Endothelial cell of umbilical vein (primary cell): Measurements from ENCODE around the gene CA14. TPM values are rescaled to one million over a fixed set of nuclear protein-coding genes. Genes with fewer than 3 reads are reported as not detected.
A peak's percentile ranks its signal among the peaks of the same experiment; 100 is the strongest.

Experiments used
- BruUV-seq: library from RNA; stranded (reverse); fragments of 400-500 nt; replicated peaks from 2 replicates; lab custom pipeline; 2021; lab: Mats Ljungman, UMichigan
- CTCF ChIA-PET: fragments of 300-600, 350-600 bp; sonication (Branson Sonifier 250); formaldehyde crosslinking; loops from one replicate; lab custom pipeline; 2021; ENCODE audit warnings: antibody characterized with exemption, inconsistent platforms; lab: Charles Lee
- POLR2A ChIA-PET: fragments of 300-600, 350-600 bp; sonication (Branson Sonifier 250); formaldehyde crosslinking; loops from one replicate; lab custom pipeline; 2021; ENCODE audit warnings: antibody characterized with exemption, inconsistent platforms; lab: Charles Lee
- DNase-seq: peaks from one replicate; pipeline ENCODE4 v3.0.0-alpha.2; 2011; ENCODE audit warnings: low read depth, low spot score
- FAIRE-seq: peaks from 2 replicates; lab custom pipeline; 2011; peaks lifted over from hg19 to GRCh38; lab: Jason Lieb, UNC
- H2AFZ ChIP-seq: 2 replicates; pipeline ENCODE4 v1.6.0; 2012; ENCODE audit warnings: low read depth, low read length, control low read depth, inconsistent platforms
- H3K27ac ChIP-seq: 2 replicates; pipeline ENCODE4 v1.5.1; 2011; ENCODE audit warnings: low read depth, mild to moderate bottlenecking, control low read depth, low read length, moderate library complexity; ENCODE audit not compliant: insufficient read depth
- H3K27me3 ChIP-seq, 2 experiments: 2 replicates each; pipeline versions ENCODE4 v1.6.0 to v1.6.1; 2011; ENCODE audit warnings: low read length in 2 of 2, mixed read lengths in 1 of 2; ENCODE audit not compliant: control insufficient read depth in 2 of 2, insufficient read depth in 2 of 2
- H3K36me3 ChIP-seq, 2 experiments: 2 replicates in 1 of 2; 3 replicates in 1 of 2; pipeline ENCODE4 v1.5.1; 2011; ENCODE audit warnings: low read length in 2 of 2, mild to moderate bottlenecking in 1 of 2, moderate library complexity in 1 of 2; ENCODE audit not compliant: control insufficient read depth in 2 of 2, insufficient read depth in 2 of 2; ENCODE audit errors: extremely low read depth in 1 of 2
- H3K4me1 ChIP-seq: 3 replicates; pipeline ENCODE4 v1.5.1; 2011; ENCODE audit warnings: mild to moderate bottlenecking, low read length; ENCODE audit not compliant: control insufficient read depth, insufficient read depth; ENCODE audit errors: extremely low read depth
- H3K4me2 ChIP-seq: 2 replicates; pipeline ENCODE4 v1.6.1; 2011; ENCODE audit warnings: low read length, control low read depth, mixed read lengths; ENCODE audit not compliant: insufficient read depth
- H3K4me3 ChIP-seq, 3 experiments: fragments of 200-600 bp in 1 of 3; sonication (generic), shearing (Covaris generic) in 1 of 3; replicated peaks in 1 of 3; 2 replicates each; pipeline ENCODE4 v1.5.1; 2011 to 2016; ENCODE audit warnings: control low read depth in 3 of 3, low read length in 3 of 3, mild to moderate bottlenecking in 2 of 3, inconsistent platforms in 1 of 3, low read depth in 1 of 3, moderate library complexity in 1 of 3; ENCODE audit not compliant: insufficient read depth in 1 of 3
- H3K79me2 ChIP-seq: 2 replicates; pipeline ENCODE4 v1.6.0; 2012; ENCODE audit warnings: low read length, inconsistent platforms; ENCODE audit not compliant: control insufficient read depth, insufficient read depth
- H3K9ac ChIP-seq: replicated peaks from 2 replicates; pipeline ENCODE3; 2011; ENCODE audit warnings: low read length, control low read depth; ENCODE audit not compliant: insufficient read depth; ENCODE audit errors: extremely low read depth
- H3K9me1 ChIP-seq: replicated peaks from 3 replicates; pipeline ENCODE4 v1.6.0; 2011; ENCODE audit warnings: mild to moderate bottlenecking, low read length; ENCODE audit not compliant: control insufficient read depth, insufficient read depth; ENCODE audit errors: extremely low read depth
- H3K9me3 ChIP-seq: replicated peaks from 2 replicates; pipeline ENCODE4 v1.5.1; 2012; ENCODE audit warnings: low read length, inconsistent platforms; ENCODE audit not compliant: control insufficient read depth, insufficient read depth
- H4K20me1 ChIP-seq: replicated peaks from 2 replicates; pipeline ENCODE3; 2011; ENCODE audit warnings: mild to moderate bottlenecking, low read length; ENCODE audit not compliant: control insufficient read depth, insufficient read depth; ENCODE audit errors: extremely low read depth
- CTCF ChIP-seq, 2 donors: IDR thresholded peaks; 1 replicate in 1 of 2; 2 replicates in 1 of 2; pipeline ENCODE4 v1.5.1; 2011; ENCODE audit warnings: low read length in 2 of 2, mild to moderate bottlenecking in 2 of 2, moderate library complexity in 2 of 2, control low read depth in 1 of 2, inconsistent platforms in 1 of 2, low read depth in 1 of 2; ENCODE audit not compliant: insufficient read depth in 1 of 2; ENCODE audit errors: extremely low read depth in 1 of 2
- FOS ChIP-seq: IDR thresholded peaks from 2 replicates; pipeline ENCODE4 v1.6.1; 2011; ENCODE audit warnings: mild to moderate bottlenecking, low read length, moderate library complexity, borderline replicate concordance; ENCODE audit not compliant: insufficient read depth
- MYC ChIP-seq: IDR thresholded peaks from one replicate; pipeline ENCODE4 v1.6.1; 2011; ENCODE audit warnings: mild to moderate bottlenecking, low read depth, low read length
- POLR2A ChIP-seq: IDR thresholded peaks from 2 replicates; pipeline ENCODE4 v1.6.1; 2012; ENCODE audit warnings: low read depth, mild to moderate bottlenecking, control low read depth, low read length
- POLR2AphosphoS5 ChIP-seq: IDR thresholded peaks from 2 replicates; pipeline ENCODE4 v1.6.1; 2012; ENCODE audit warnings: low read depth, mild to moderate bottlenecking, control low read depth, low read length, moderate library complexity; ENCODE audit not compliant: insufficient read depth
- dilution Hi-C: fragments of 300-500 bp; cut with MboI; formaldehyde crosslinking; loops from one replicate; pipeline ENCODE4 v1.15.0; 2019; ENCODE audit warnings: low sequenced_read_pairs; ENCODE audit not compliant: extremely low pct_ligation_motif_present
- intact Hi-C: fragments of 100-400 bp; cut with micrococcal nuclease; formaldehyde crosslinking; loops from one replicate; pipeline ENCODE4 v1.10.0; 2022
- polyA plus RNA-seq, 4 experiments: library from polyadenylated mRNA; depleted of rRNA in 3 of 4; stranded (reverse) in 3 of 4; unstranded in 1 of 4; fragments of >200 nt; gene quantifications; 2 replicates each; pipeline versions ENCODE4 v1.2.1 to v1.2.3, GENCODE V29; 2011 to 2012; ENCODE audit warnings: missing spikeins in 1 of 4
- total RNA-seq: library from RNA; stranded (reverse); gene quantifications from 2 replicates; pipeline ENCODE4 v1.2.3, GENCODE V29; 2021

Gene CA14
- total and polyA plus RNA-seq, 2 donors (not counting 3 experiments of a cell fraction or from before 2014, with no cell fraction given): not detected

GRCh38 chr1:150234309-150234565, 23.3 kb upstream of the CA14 start:
- ChIA-PET CTCF (interaction anchor here (0.6 to 1.8 kb wide), 4 partner anchors 9 to 755 kb away, joined by 3 to 6 read pairs (median 3); no protein-coding TSS in a partner anchor), POLR2A (interaction anchor here (0.7 kb wide), 1 partner anchor 99 kb away, joined by 4 read pairs; no protein-coding TSS in a partner anchor)
- intact Hi-C loops (loop anchor here (10.0 kb wide), 1 partner anchor 961 kb away; the partner anchor contains the start of genes PIP5K1A and VPS72), dilution Hi-C loops (no loop called here)
- Histone ChIP-seq H3K4me1 (peaks cover 11% of the 10 kb centered on the region), H3K79me2 (peaks cover 40% of the 10 kb centered on the region), H3K9ac (peak overlapping the region; percentile 91), H4K20me1 (no peaks in the 10 kb centered on the region), H3K27ac (peak overlapping the region; percentile 61), H3K9me1 (no peaks in the 10 kb centered on the region), H3K36me3 (no peaks in the 10 kb centered on the region), H3K4me3 (peak overlapping the region; percentile 72 to 95 (median 86)), H3K9me3 (no peaks in the 10 kb centered on the region), H3K4me2 (peak overlapping the region; percentile 96), H3K27me3 (no peaks in the 10 kb centered on the region), H2AFZ (peak overlapping the region; percentile 84)
- no TSS peak for BruUV-seq
- no peak for DNase-seq
- no peak for FAIRE-seq
- TF ChIP-seq POLR2A (no peak), MYC (no peak)

- H3K4me3 ChIP-seq: peak overlapping the region; percentile 72 to 95 (median 86)
- H2AFZ ChIP-seq: peak overlapping the region; percentile 84
- peak; percentile 76 for DNase-seq
- no peaks in the 10 kb centered on the region for H3K9me1 ChIP-seq
- peak overlapping the region; percentile 91 for H3K9ac ChIP-seq
- CTCF ChIA-PET: interaction anchor here (1.2 to 1.8 kb wide), 2 partner anchors 22 to 48 kb away, joined by 3 to 6 read pairs; no protein-coding TSS in a partner anchor
- FAIRE-seq: peak; percentile 72
- TF ChIP-seq CTCF (IDR thresholded peaks at IDR 0.05; ENCODE audit: extremely low read depth in 1 of 2, insufficient read depth in 1 of 2, low read depth in 1 of 2, low read length in 2 of 2) (no peak), POLR2AphosphoS5 (peak; percentile 33), FOS (no peak)
- no peaks in the 10 kb centered on the region for H4K20me1 ChIP-seq
- no peaks in the 10 kb centered on the region for H3K36me3 ChIP-seq
- TSS peak; percentile 75 for BruUV-seq
- POLR2A ChIA-PET: no interaction called here
- H3K9me3 ChIP-seq: no peaks in the 10 kb centered on the region
- peaks cover 11% of the 10 kb centered on the region for H3K4me1 ChIP-seq
- dilution Hi-C loops (no loop called here), intact Hi-C loops (loop anchor here (5.0 to 10.0 kb wide), 2 partner anchors 133 to 960 kb away; partner anchors contain the start of genes PIP5K1A and VPS72)
- H3K4me2 ChIP-seq: peak overlapping the region; percentile 96
- H3K27ac ChIP-seq: peak overlapping the region; percentile 61
- H3K27me3 ChIP-seq: no peaks in the 10 kb centered on the region
- H3K79me2 ChIP-seq: peaks cover 40% of the 10 kb centered on the region
Observed at GRCh38 chr1:150234566-150235293, 22.8 kb upstream of the CA14 start.
